Measurements from ENCODE around the gene NOX3.

DNA sequence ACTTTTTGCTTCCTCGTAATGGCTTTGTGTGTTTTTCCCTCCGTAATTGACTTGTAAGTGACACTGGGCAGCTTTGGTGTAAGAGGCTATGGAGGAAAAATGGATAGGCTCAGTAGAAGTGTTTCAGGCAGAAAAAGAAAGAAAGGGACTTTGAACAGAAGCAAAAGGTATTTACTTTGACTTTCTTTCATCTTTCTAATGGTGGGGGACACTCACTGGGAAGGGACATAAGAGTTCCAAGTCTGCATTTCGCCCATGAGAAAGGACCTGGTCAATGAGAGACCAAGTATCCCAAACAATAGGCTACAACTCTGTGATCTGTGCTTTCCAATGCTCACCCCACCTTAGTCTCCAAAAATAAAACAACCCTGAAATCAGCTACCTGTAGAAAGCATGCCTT lies 41.6 kb downstream of the NOX3 start:
- TF ChIP-seq, protein P1, sequence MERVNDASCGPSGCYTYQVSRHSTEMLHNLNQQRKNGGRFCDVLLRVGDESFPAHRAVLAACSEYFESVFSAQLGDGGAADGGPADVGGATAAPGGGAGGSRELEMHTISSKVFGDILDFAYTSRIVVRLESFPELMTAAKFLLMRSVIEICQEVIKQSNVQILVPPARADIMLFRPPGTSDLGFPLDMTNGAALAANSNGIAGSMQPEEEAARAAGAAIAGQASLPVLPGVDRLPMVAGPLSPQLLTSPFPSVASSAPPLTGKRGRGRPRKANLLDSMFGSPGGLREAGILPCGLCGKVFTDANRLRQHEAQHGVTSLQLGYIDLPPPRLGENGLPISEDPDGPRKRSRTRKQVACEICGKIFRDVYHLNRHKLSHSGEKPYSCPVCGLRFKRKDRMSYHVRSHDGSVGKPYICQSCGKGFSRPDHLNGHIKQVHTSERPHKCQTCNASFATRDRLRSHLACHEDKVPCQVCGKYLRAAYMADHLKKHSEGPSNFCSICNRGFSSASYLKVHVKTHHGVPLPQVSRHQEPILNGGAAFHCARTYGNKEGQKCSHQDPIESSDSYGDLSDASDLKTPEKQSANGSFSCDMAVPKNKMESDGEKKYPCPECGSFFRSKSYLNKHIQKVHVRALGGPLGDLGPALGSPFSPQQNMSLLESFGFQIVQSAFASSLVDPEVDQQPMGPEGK (CRISPR knock-in tag; IDR thresholded peaks at IDR 0.05; ENCODE audit: borderline replicate concordance), result no peak
- TF ChIP-seq CSDC2 (CRISPR knock-in tag; IDR thresholded peaks at IDR 0.05) (no peak), ZNF8 (CRISPR knock-in tag; IDR thresholded peaks at IDR 0.05) (no peak), ZFP3 (CRISPR knock-in tag; IDR thresholded peaks at IDR 0.05) (no peak), ARNTL (CRISPR knock-in tag; IDR thresholded peaks at IDR 0.05; ENCODE audit: borderline replicate concordance, low read depth) (no peak), TCF4 (CRISPR knock-in tag; IDR thresholded peaks at IDR 0.05; ENCODE audit: borderline replicate concordance) (no peak), ZNF70 (CRISPR knock-in tag; IDR thresholded peaks at IDR 0.05) (no peak), BACH2 (CRISPR knock-in tag; IDR thresholded peaks at IDR 0.05; ENCODE audit: borderline replicate concordance) (no peak), RARB (CRISPR knock-in tag; IDR thresholded peaks at IDR 0.05) (no peak), PPARA (CRISPR knock-in tag; IDR thresholded peaks at IDR 0.05; ENCODE audit: borderline replicate concordance) (no peak), SNAI2 (CRISPR knock-in tag; IDR thresholded peaks at IDR 0.05) (no peak), ISL1 (CRISPR knock-in tag; IDR thresholded peaks at IDR 0.05) (no peak)
- TF ChIP-seq, protein P2, sequence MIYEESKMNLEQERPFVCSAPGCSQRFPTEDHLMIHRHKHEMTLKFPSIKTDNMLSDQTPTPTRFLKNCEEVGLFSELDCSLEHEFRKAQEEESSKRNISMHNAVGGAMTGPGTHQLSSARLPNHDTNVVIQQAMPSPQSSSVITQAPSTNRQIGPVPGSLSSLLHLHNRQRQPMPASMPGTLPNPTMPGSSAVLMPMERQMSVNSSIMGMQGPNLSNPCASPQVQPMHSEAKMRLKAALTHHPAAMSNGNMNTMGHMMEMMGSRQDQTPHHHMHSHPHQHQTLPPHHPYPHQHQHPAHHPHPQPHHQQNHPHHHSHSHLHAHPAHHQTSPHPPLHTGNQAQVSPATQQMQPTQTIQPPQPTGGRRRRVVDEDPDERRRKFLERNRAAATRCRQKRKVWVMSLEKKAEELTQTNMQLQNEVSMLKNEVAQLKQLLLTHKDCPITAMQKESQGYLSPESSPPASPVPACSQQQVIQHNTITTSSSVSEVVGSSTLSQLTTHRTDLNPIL (CRISPR knock-in tag; IDR thresholded peaks at IDR 0.05; ENCODE audit: low read depth), result no peak
- TF ChIP-seq, protein P3, sequence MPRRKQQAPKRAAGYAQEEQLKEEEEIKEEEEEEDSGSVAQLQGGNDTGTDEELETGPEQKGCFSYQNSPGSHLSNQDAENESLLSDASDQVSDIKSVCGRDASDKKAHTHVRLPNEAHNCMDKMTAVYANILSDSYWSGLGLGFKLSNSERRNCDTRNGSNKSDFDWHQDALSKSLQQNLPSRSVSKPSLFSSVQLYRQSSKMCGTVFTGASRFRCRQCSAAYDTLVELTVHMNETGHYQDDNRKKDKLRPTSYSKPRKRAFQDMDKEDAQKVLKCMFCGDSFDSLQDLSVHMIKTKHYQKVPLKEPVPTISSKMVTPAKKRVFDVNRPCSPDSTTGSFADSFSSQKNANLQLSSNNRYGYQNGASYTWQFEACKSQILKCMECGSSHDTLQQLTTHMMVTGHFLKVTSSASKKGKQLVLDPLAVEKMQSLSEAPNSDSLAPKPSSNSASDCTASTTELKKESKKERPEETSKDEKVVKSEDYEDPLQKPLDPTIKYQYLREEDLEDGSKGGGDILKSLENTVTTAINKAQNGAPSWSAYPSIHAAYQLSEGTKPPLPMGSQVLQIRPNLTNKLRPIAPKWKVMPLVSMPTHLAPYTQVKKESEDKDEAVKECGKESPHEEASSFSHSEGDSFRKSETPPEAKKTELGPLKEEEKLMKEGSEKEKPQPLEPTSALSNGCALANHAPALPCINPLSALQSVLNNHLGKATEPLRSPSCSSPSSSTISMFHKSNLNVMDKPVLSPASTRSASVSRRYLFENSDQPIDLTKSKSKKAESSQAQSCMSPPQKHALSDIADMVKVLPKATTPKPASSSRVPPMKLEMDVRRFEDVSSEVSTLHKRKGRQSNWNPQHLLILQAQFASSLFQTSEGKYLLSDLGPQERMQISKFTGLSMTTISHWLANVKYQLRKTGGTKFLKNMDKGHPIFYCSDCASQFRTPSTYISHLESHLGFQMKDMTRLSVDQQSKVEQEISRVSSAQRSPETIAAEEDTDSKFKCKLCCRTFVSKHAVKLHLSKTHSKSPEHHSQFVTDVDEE (CRISPR knock-in tag; IDR thresholded peaks at IDR 0.05), result no peak

All from SK-N-SH treated with all-trans-retinoic acid at 6 μM for 48 hours (cell line).